KOPT-K1 (cell line): ENCODE measurements around the gene CNTNAP5.

Experiments used
- H3K27ac ChIP-seq: fragments of 200-600 bp; sonication (generic); 2 replicates; pipeline ENCODE4 v1.5.1; 2016; ENCODE audit warnings: antibody characterized with exemption, mild to moderate bottlenecking, low read depth, low read length; ENCODE audit not compliant: poor library complexity, severe bottlenecking
- H3K36me3 ChIP-seq: fragments of 200-600 bp; sonication (generic); 2 replicates; pipeline ENCODE4 v1.5.1; 2017; ENCODE audit warnings: antibody characterized with exemption, mild to moderate bottlenecking, low read length, moderate library complexity; ENCODE audit not compliant: insufficient read depth
- H3K9me3 ChIP-seq: fragments of 200-600 bp; sonication (generic); 2 replicates; pipeline ENCODE4 v1.5.1; 2017; ENCODE audit warnings: antibody characterized with exemption, low read length, mild to moderate bottlenecking; ENCODE audit not compliant: insufficient read depth, poor library complexity, severe bottlenecking

CNTNAP5 gene

GRCh38 chr2:124161542-124161941 is 136.5 kb downstream of the CNTNAP5 start:
- H3K27ac ChIP-seq: no peak overlapping the region
- no peaks in the 10 kb centered on the region for H3K36me3 ChIP-seq
- no peaks in the 10 kb centered on the region for H3K9me3 ChIP-seq

- no peaks in the 10 kb centered on the region for H3K9me3 ChIP-seq
- no peak overlapping the region for H3K27ac ChIP-seq
- H3K36me3 ChIP-seq: no peaks in the 10 kb centered on the region
These were observed 137.2 kb downstream of the CNTNAP5 start for GRCh38 chr2:124162256-124162655.

GRCh38 chr2:124163840-124164239 is 138.8 kb downstream of the CNTNAP5 start:
- Histone ChIP-seq H3K36me3 (no peaks in the 10 kb centered on the region), H3K9me3 (no peaks in the 10 kb centered on the region), H3K27ac (no peak overlapping the region)

- H3K9me3 ChIP-seq: no peaks in the 10 kb centered on the region
- no peaks in the 10 kb centered on the region for H3K36me3 ChIP-seq
- no peak overlapping the region for H3K27ac ChIP-seq
These were observed 140.6 kb downstream of the CNTNAP5 start for GRCh38 chr2:124165698-124166097.

GRCh38 chr2:124171472-124172063 is 146.5 kb downstream of the CNTNAP5 start:
- no peaks in the 10 kb centered on the region for H3K36me3 ChIP-seq
- no peaks in the 10 kb centered on the region for H3K9me3 ChIP-seq
- H3K27ac ChIP-seq: no peak overlapping the region

- Histone ChIP-seq H3K36me3 (no peaks in the 10 kb centered on the region), H3K27ac (no peak overlapping the region), H3K9me3 (no peaks in the 10 kb centered on the region)
These were observed 153.6 kb downstream of the CNTNAP5 start for GRCh38 chr2:124178719-124179118.

GRCh38 chr2:124180635-124181034 is 155.5 kb downstream of the CNTNAP5 start:
- H3K9me3 ChIP-seq: no peaks in the 10 kb centered on the region
- H3K27ac ChIP-seq: no peak overlapping the region
- no peaks in the 10 kb centered on the region for H3K36me3 ChIP-seq

- H3K27ac ChIP-seq: no peak overlapping the region
- no peaks in the 10 kb centered on the region for H3K9me3 ChIP-seq
- no peaks in the 10 kb centered on the region for H3K36me3 ChIP-seq
These were observed 161.7 kb downstream of the CNTNAP5 start for GRCh38 chr2:124186801-124187200.

- Histone ChIP-seq H3K27ac (no peak overlapping the region), H3K9me3 (no peaks in the 10 kb centered on the region), H3K36me3 (no peaks in the 10 kb centered on the region)
These were observed 162.9 kb downstream of the CNTNAP5 start for GRCh38 chr2:124187948-124188347.

- H3K27ac ChIP-seq: no peak overlapping the region
- H3K9me3 ChIP-seq: no peaks in the 10 kb centered on the region
- H3K36me3 ChIP-seq: no peaks in the 10 kb centered on the region
These were observed 168.6 kb downstream of the CNTNAP5 start for GRCh38 chr2:124193706-124194105.

GRCh38 chr2:124201713-124202112 is 176.6 kb downstream of the CNTNAP5 start:
- Histone ChIP-seq H3K27ac (no peak overlapping the region), H3K36me3 (no peaks in the 10 kb centered on the region)

GRCh38 chr2:124209441-124209840 is 184.4 kb downstream of the CNTNAP5 start:
- Histone ChIP-seq H3K27ac (no peak overlapping the region), H3K9me3 (no peaks in the 10 kb centered on the region), H3K36me3 (no peaks in the 10 kb centered on the region)

More at GRCh38 chr2:124201713-124202112, 176.6 kb downstream of the CNTNAP5 start:
- H3K9me3 ChIP-seq: no peaks in the 10 kb centered on the region

- Histone ChIP-seq H3K27ac (no peak overlapping the region), H3K9me3 (no peaks in the 10 kb centered on the region), H3K36me3 (no peaks in the 10 kb centered on the region)
These were observed 186.4 kb downstream of the CNTNAP5 start for GRCh38 chr2:124211461-124211860.

- no peaks in the 10 kb centered on the region for H3K36me3 ChIP-seq
- no peak overlapping the region for H3K27ac ChIP-seq
- H3K9me3 ChIP-seq: no peaks in the 10 kb centered on the region
These were observed 189.0 kb downstream of the CNTNAP5 start for GRCh38 chr2:124213977-124214587.

GRCh38 chr2:124246170-124246569 is 221.1 kb downstream of the CNTNAP5 start:
- Histone ChIP-seq H3K9me3 (no peaks in the 10 kb centered on the region), H3K27ac (no peak overlapping the region), H3K36me3 (no peaks in the 10 kb centered on the region)

- no peak overlapping the region for H3K27ac ChIP-seq
- no peaks in the 10 kb centered on the region for H3K9me3 ChIP-seq
These were observed 223.3 kb downstream of the CNTNAP5 start for GRCh38 chr2:124248386-124248785.

More at GRCh38 chr2:124248386-124248785, 223.3 kb downstream of the CNTNAP5 start:
- no peaks in the 10 kb centered on the region for H3K36me3 ChIP-seq
